H1 (cell line): ENCODE data around the gene FRMD4A. TPM values are rescaled to one million over a fixed set of nuclear protein-coding genes. Genes with fewer than 3 reads are reported as not detected.

Experiments
- CTCF ChIA-PET: fragments of 300-600 bp; sonication (Branson Sonifier 250); formaldehyde crosslinking; loops from one replicate; lab custom pipeline; 2021; ENCODE audit not compliant: partially characterized antibody; lab: Charles Lee
- POLR2A ChIA-PET: fragments of 300-600 bp; sonication (Branson Sonifier 250); formaldehyde crosslinking; loops from one replicate; lab custom pipeline; 2021; ENCODE audit warnings: inconsistent platforms; ENCODE audit not compliant: partially characterized antibody; lab: Charles Lee
- DNase-seq, 2 experiments: peaks; one replicate each; pipeline versions ENCODE4 v3.0.0 to v3.0.0-alpha.2; 2010 to 2022; ENCODE audit warnings: low spot score in 2 of 2, low read depth in 1 of 2, mixed read lengths in 1 of 2
- FAIRE-seq: peaks from 2 replicates; lab custom pipeline; 2011; peaks lifted over from hg19 to GRCh38; lab: Jason Lieb, UNC
- H2AFZ ChIP-seq: 2 replicates; pipeline ENCODE4 v1.8.1; 2012; ENCODE audit warnings: low read length, inconsistent platforms
- H2AK5ac ChIP-seq: 2 replicates; pipeline ENCODE4 v1.6.1; 2013; ENCODE audit warnings: low read depth, low read length
- H2BK120ac ChIP-seq: replicated peaks from 2 replicates; pipeline ENCODE3; 2013; ENCODE audit warnings: low read depth, low read length, inconsistent platforms
- H2BK12ac ChIP-seq: 2 replicates; pipeline ENCODE4 v1.6.1; 2013; ENCODE audit warnings: low read depth, low read length
- H2BK15ac ChIP-seq: 2 replicates; pipeline ENCODE4 v1.6.1; 2013; ENCODE audit warnings: low read length
- H2BK20ac ChIP-seq: 2 replicates; pipeline ENCODE4 v1.6.1; 2013; ENCODE audit warnings: low read length
- H2BK5ac ChIP-seq: 2 replicates; pipeline ENCODE4 v1.6.1; 2013; ENCODE audit warnings: low read depth, low read length
- H3K14ac ChIP-seq: 2 replicates; pipeline ENCODE4 v1.6.1; 2013; ENCODE audit warnings: inconsistent platforms; ENCODE audit not compliant: insufficient read length
- H3K18ac ChIP-seq: 2 replicates; pipeline ENCODE4 v1.6.1; 2013; ENCODE audit warnings: low read length; ENCODE audit errors: extremely low read depth
- H3K23ac ChIP-seq: 2 replicates; pipeline ENCODE4 v1.6.1; 2013; ENCODE audit warnings: inconsistent platforms; ENCODE audit not compliant: insufficient read length
- H3K23me2 ChIP-seq: 2 replicates; pipeline ENCODE4 v1.6.1; 2013; ENCODE audit warnings: low read depth, low read length
- H3K27ac ChIP-seq: 2 replicates; pipeline ENCODE4 v1.6.1; 2011; ENCODE audit warnings: low read depth, low read length, inconsistent platforms
- H3K27me3 ChIP-seq, 4 experiments: replicated peaks in 1 of 4; 1 replicate in 1 of 4; 2 replicates in 3 of 4; pipeline versions ENCODE4 v1.6.1 to v1.8.1; 2011 to 2013; ENCODE audit warnings: low read length in 3 of 4, mild to moderate bottlenecking in 3 of 4, inconsistent platforms in 2 of 4, mixed read lengths in 2 of 4, moderate library complexity in 1 of 4; ENCODE audit not compliant: control insufficient read depth in 3 of 4, insufficient read depth in 3 of 4; ENCODE audit errors: extremely low read depth in 1 of 4
- H3K36me3 ChIP-seq, 4 experiments: 2 replicates each; pipeline versions ENCODE4 v1.6.1 to v1.8.1; 2011 to 2013; ENCODE audit warnings: mild to moderate bottlenecking in 4 of 4, low read length in 3 of 4, moderate library complexity in 2 of 4, control low read depth in 1 of 4, inconsistent platforms in 1 of 4; ENCODE audit not compliant: insufficient read depth in 4 of 4, control insufficient read depth in 2 of 4
- H3K4ac ChIP-seq: replicated peaks from 2 replicates; pipeline ENCODE3; 2013; ENCODE audit warnings: low read length, low read depth, mixed read lengths, inconsistent platforms; ENCODE audit not compliant: insufficient read length
- H3K4me1 ChIP-seq, 4 experiments: replicated peaks in 1 of 4; 1 replicate in 1 of 4; 2 replicates in 3 of 4; pipeline versions ENCODE4 v1.6.1 to v1.8.1; 2011 to 2013; ENCODE audit warnings: low read length in 3 of 4, inconsistent platforms in 2 of 4, mixed read lengths in 1 of 4; ENCODE audit not compliant: insufficient read depth in 4 of 4, control insufficient read depth in 3 of 4
- H3K4me2 ChIP-seq, 2 experiments: 2 replicates each; pipeline versions ENCODE4 v1.6.1 to v1.8.1; 2011 to 2013; ENCODE audit warnings: low read depth in 2 of 2, low read length in 2 of 2, control low read depth in 1 of 2, inconsistent platforms in 1 of 2, mild to moderate bottlenecking in 1 of 2; ENCODE audit not compliant: insufficient read depth in 1 of 2
- H3K4me3 ChIP-seq, 4 experiments: fragments of 200-600, 300-600 bp in 1 of 4; sonication (generic), shearing (Covaris generic), sonication (Bioruptor Twin) in 1 of 4; 2 replicates each; pipeline versions ENCODE4 v1.5.1 to v1.8.1; 2011 to 2016; ENCODE audit warnings: low read length in 4 of 4, low read depth in 3 of 4, control low read depth in 2 of 4, inconsistent platforms in 2 of 4, mild to moderate bottlenecking in 2 of 4, mixed read lengths in 1 of 4, moderate library complexity in 1 of 4; ENCODE audit not compliant: insufficient read depth in 2 of 4; ENCODE audit errors: extremely low read depth in 1 of 4
- H3K56ac ChIP-seq: replicated peaks from 2 replicates; pipeline ENCODE3; 2013; ENCODE audit warnings: low read depth, mild to moderate bottlenecking, mixed read lengths, low read length, inconsistent platforms; ENCODE audit not compliant: insufficient read length
- H3K79me1 ChIP-seq: 2 replicates; pipeline ENCODE4 v1.6.1; 2013; ENCODE audit warnings: low read depth, low read length, control low read depth
- H3K79me2 ChIP-seq, 2 experiments: 2 replicates each; pipeline versions ENCODE4 v1.6.1 to v1.8.1; 2012 to 2013; ENCODE audit warnings: low read length in 2 of 2, mild to moderate bottlenecking in 2 of 2, inconsistent platforms in 1 of 2; ENCODE audit not compliant: insufficient read depth in 2 of 2, control insufficient read depth in 1 of 2
- H3K9ac ChIP-seq, 4 experiments: replicated peaks in 1 of 4; 1 replicate in 1 of 4; 2 replicates in 3 of 4; pipeline versions ENCODE4 v1.6.1 to v1.8.1; 2011 to 2013; ENCODE audit warnings: low read depth in 3 of 4, low read length in 3 of 4, control low read depth in 2 of 4, mild to moderate bottlenecking in 2 of 4, moderate library complexity in 2 of 4, inconsistent platforms in 1 of 4; ENCODE audit errors: extremely low read depth in 1 of 4
- H3K9me3 ChIP-seq, 2 experiments: 2 replicates each; pipeline versions ENCODE4 v1.6.1 to v1.8.1; 2012 to 2013; ENCODE audit warnings: mild to moderate bottlenecking in 2 of 2, moderate library complexity in 2 of 2, control low read depth in 1 of 2, inconsistent platforms in 1 of 2, low read depth in 1 of 2, low read length in 1 of 2, mixed read lengths in 1 of 2; ENCODE audit not compliant: insufficient read depth in 2 of 2
- H4K20me1 ChIP-seq, 2 experiments: replicated peaks in 1 of 2; 2 replicates each; pipeline versions ENCODE3 to v1.8.1; 2011 to 2013; ENCODE audit warnings: inconsistent platforms in 2 of 2, low read length in 2 of 2, mild to moderate bottlenecking in 1 of 2; ENCODE audit not compliant: insufficient read depth in 2 of 2, control insufficient read depth in 1 of 2
- H4K5ac ChIP-seq: 2 replicates; pipeline ENCODE4 v1.6.1; 2013; ENCODE audit warnings: low read length, low read depth, mixed read lengths, inconsistent platforms; ENCODE audit not compliant: insufficient read length
- H4K8ac ChIP-seq: 2 replicates; pipeline ENCODE4 v1.8.0; 2013; ENCODE audit warnings: mild to moderate bottlenecking, moderate library complexity, low read length, inconsistent platforms; ENCODE audit not compliant: insufficient read depth; ENCODE audit errors: extremely low read depth
- H4K91ac ChIP-seq: replicated peaks from 2 replicates; pipeline ENCODE3; 2013; ENCODE audit warnings: low read length, mixed read lengths, inconsistent platforms; ENCODE audit not compliant: insufficient read length
- BCL11A ChIP-seq, 2 experiments: IDR thresholded peaks; one replicate each; pipeline ENCODE4 v1.6.1; 2011; ENCODE audit warnings: low read depth in 2 of 2, low read length in 2 of 2, mild to moderate bottlenecking in 2 of 2
- CHD1 ChIP-seq: IDR thresholded peaks from 2 replicates; pipeline ENCODE4 v1.6.1; 2012; ENCODE audit warnings: low read depth, low read length, improper control_type of control experiment
- CHD2 ChIP-seq: IDR thresholded peaks from 2 replicates; pipeline ENCODE4 v1.6.1; 2012; ENCODE audit warnings: low read length, improper control_type of control experiment
- SIN3A ChIP-seq, 2 experiments: IDR thresholded peaks in 1 of 2; conservative IDR thresholded peaks in 1 of 2; 2 replicates each; pipeline ENCODE4 v1.6.1; 2011 to 2012; ENCODE audit warnings: low read length in 2 of 2, improper control_type of control experiment in 1 of 2, low read depth in 1 of 2, mild to moderate bottlenecking in 1 of 2
- YY1 ChIP-seq: IDR thresholded peaks from 2 replicates; pipeline ENCODE4 v1.6.1; 2011; ENCODE audit warnings: low read depth, mild to moderate bottlenecking, low read length
- WGBS, 2 experiments: shearing (Covaris generic) in 1 of 2; methylation state at CpG; one replicate each; pipeline versions ENCODE4 v1.1.6 to v1.1.7; 2013 to 2015; ENCODE audit warnings: low lambda C conversion rate in 2 of 2, mixed read lengths in 2 of 2, inconsistent platforms in 1 of 2, low coverage in 1 of 2, missing lambda C conversion rate in 1 of 2; ENCODE audit not compliant: insufficient replicate concordance in 2 of 2, insufficient coverage in 1 of 2, insufficient read length in 1 of 2; ENCODE audit errors: extremely low coverage in 1 of 2, missing lambda C conversion rate in 1 of 2; 5-methylcytosine and 5-hydroxymethylcytosine counted together
- polyA plus RNA-seq, 7 experiments: library from polyadenylated mRNA; depleted of rRNA in 3 of 7; stranded (reverse) in 5 of 7; unstranded in 2 of 7; fragments of >200 nt in 5 of 7; fragments of 200-250 nt in 2 of 7; gene quantifications; 1 replicate in 5 of 7; 2 replicates in 1 of 7; 4 replicates in 1 of 7; pipeline versions ENCODE4 v1.2.1 to v1.2.3, GENCODE V29; 2011 to 2013; ENCODE audit warnings: missing spikeins in 2 of 7, mixed read lengths in 2 of 7
- total RNA-seq: library from RNA; stranded (reverse); fragmentation: NEBNext Ultra II Directional; extraction: Animal tissue kit (Norgen Biotek cat#: 25700); gene quantifications from 2 replicates; pipeline ENCODE4 v1.2.1, GENCODE V29; 2021

FRMD4A gene
- total and polyA plus RNA-seq, 2 of the 8 experiments (the other 6 are each of a cell fraction or from before 2014, with no cell fraction given), result 38.6 to 39.6 TPM

- H3K4ac ChIP-seq, result no peak overlapping the region
- H3K23ac ChIP-seq, result no peak overlapping the region
- POLR2A ChIA-PET, result interaction anchor here (1.0 to 2.1 kb wide), 4 partner anchors 8 to 112 kb away, joined by 3 to 5 read pairs (median 4); no protein-coding TSS in a partner anchor
- H3K79me1 ChIP-seq, result no peaks in the 10 kb centered on the region
- TF ChIP-seq CHD2, result no peak
- no peak for TF ChIP-seq SIN3A (conservative IDR thresholded peaks at IDR 0.05 in 1 of 2, IDR thresholded peaks at IDR 0.05 in 1 of 2; ENCODE audit: low read depth in 1 of 2, low read length in 2 of 2)
- TF ChIP-seq CHD1, result no peak
- TF ChIP-seq YY1, result no peak
- no peak for TF ChIP-seq BCL11A (IDR thresholded peaks at IDR 0.05; ENCODE audit: low read depth in 2 of 2, low read length in 2 of 2)
- H3K56ac ChIP-seq, result no peak overlapping the region
- FAIRE-seq (no peak), DNase-seq (no peak)
- CTCF ChIA-PET, result interaction anchor here (0.6 to 1.5 kb wide), 6 partner anchors 9 to 261 kb away, joined by 3 to 5 read pairs (median 3); no protein-coding TSS in a partner anchor
- H2AK5ac ChIP-seq, result no peak overlapping the region
- H3K4me1 ChIP-seq, result peaks cover 0 to 3% (median 0%) of the 10 kb centered on the region in 4 experiments; a peak in 1 of 7 replicates
- no peak overlapping the region for H2BK120ac ChIP-seq
- H3K27ac ChIP-seq, result no peak overlapping the region
- H3K9ac ChIP-seq, result no peak overlapping the region
- no peaks in the 10 kb centered on the region for H4K20me1 ChIP-seq
- no peak overlapping the region for H4K91ac ChIP-seq
- no peaks in the 10 kb centered on the region for H3K23me2 ChIP-seq
- 82% methylated on average over 3 of the region's 3 CpGs; no CpG with 5 or more reads in 1 of the 2 experiments for WGBS, 2 experiments
- H2BK12ac ChIP-seq, result no peak overlapping the region
- H3K27me3 ChIP-seq, result no peaks in the 10 kb centered on the region
- no peaks in the 10 kb centered on the region for H3K79me2 ChIP-seq
- no peak overlapping the region for H4K8ac ChIP-seq
- H3K18ac ChIP-seq, result no peak overlapping the region
- H2BK5ac ChIP-seq, result no peak overlapping the region
- no peak overlapping the region for H2BK20ac ChIP-seq
- no peak overlapping the region for H3K14ac ChIP-seq
- no peak overlapping the region for H3K4me3 ChIP-seq
- H3K9me3 ChIP-seq, result no peaks in the 10 kb centered on the region
- no peaks in the 10 kb centered on the region for H3K36me3 ChIP-seq
- H3K4me2 ChIP-seq, result no peak overlapping the region
- H2BK15ac ChIP-seq, result no peak overlapping the region
- H2AFZ ChIP-seq, result no peak overlapping the region
- no peak overlapping the region for H4K5ac ChIP-seq
Observed at GRCh38 chr10:14072541-14072940, 258.2 kb downstream of the FRMD4A start.
